Body of pancreas (tissue), 4 donors: ENCODE results near the gene MAST4.

Experiments
- POLR2A ChIP-seq, 3 donors: fragments of 450-650 bp; IDR thresholded peaks; one replicate each; pipeline ENCODE4 v1.6.1; 2016; ENCODE audit warnings: antibody characterized with exemption in 3 of 3, mild to moderate bottlenecking in 2 of 3
- TF ChIP-seq, protein P1 (sequence below), 7 experiments: fragments of 450-650 bp in 4 of 7; fragments of 200-600 bp in 3 of 7; sonication (generic) in 3 of 7; IDR thresholded peaks; one replicate each; pipeline ENCODE4 v1.5.1; 2016 to 2019; ENCODE audit warnings: antibody characterized with exemption in 7 of 7

DNA sequence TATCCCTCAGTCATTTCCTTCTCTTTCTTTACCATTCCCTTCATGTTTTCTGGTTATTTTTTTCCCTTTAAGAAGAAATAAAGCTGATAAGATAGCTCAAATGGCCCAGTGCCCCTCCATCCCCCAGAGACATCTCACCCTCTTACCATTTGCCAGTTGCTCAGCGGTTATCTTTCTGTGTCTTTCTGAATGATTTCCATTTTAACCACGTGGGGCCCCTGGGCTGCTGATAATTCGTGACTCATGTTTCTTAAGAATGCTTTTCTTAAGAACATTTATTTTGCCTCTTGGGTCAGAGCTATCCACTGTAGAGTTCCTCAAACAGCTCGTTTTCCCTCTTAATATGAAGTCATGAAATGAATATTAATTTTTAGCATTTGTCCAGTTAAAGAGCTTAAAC is 147.8 kb downstream of the MAST4 start:
- TF ChIP-seq, protein P1, sequence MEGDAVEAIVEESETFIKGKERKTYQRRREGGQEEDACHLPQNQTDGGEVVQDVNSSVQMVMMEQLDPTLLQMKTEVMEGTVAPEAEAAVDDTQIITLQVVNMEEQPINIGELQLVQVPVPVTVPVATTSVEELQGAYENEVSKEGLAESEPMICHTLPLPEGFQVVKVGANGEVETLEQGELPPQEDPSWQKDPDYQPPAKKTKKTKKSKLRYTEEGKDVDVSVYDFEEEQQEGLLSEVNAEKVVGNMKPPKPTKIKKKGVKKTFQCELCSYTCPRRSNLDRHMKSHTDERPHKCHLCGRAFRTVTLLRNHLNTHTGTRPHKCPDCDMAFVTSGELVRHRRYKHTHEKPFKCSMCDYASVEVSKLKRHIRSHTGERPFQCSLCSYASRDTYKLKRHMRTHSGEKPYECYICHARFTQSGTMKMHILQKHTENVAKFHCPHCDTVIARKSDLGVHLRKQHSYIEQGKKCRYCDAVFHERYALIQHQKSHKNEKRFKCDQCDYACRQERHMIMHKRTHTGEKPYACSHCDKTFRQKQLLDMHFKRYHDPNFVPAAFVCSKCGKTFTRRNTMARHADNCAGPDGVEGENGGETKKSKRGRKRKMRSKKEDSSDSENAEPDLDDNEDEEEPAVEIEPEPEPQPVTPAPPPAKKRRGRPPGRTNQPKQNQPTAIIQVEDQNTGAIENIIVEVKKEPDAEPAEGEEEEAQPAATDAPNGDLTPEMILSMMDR (IDR thresholded peaks at IDR 0.05) = no peak
- no peak for TF ChIP-seq POLR2A (IDR thresholded peaks at IDR 0.05)
